ENCODE data around the gene ATP6AP1.

DNA sequence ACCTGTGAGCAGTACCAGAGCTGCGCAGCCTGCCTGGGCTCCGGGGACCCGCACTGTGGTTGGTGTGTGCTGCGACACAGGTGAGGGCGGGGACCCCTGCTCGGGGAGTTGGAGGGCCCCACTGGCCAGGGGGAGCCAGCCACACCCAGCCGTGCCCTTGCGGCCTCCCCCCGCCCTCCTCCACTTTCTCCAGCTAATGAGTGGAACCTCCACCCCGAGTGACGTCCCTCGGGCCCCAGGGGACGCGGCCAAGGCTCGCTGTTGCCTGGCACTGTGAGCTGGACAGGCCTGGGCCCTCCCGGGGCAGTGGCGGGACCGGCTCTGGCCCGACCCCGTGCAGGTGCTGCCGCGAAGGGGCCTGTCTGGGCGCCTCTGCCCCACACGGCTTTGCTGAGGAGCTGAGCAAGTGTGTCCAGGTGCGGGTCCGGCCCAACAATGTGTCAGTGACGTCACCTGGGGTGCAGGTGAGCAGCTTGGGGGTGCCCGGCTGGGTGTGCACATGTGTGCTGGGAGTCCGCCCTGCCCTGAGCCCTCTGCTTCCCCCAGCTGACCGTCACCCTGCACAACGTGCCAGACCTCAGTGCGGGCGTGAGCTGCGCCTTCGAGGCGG, 35.2 kb downstream of the ATP6AP1 start:
- TF ChIP-seq, protein P1, sequence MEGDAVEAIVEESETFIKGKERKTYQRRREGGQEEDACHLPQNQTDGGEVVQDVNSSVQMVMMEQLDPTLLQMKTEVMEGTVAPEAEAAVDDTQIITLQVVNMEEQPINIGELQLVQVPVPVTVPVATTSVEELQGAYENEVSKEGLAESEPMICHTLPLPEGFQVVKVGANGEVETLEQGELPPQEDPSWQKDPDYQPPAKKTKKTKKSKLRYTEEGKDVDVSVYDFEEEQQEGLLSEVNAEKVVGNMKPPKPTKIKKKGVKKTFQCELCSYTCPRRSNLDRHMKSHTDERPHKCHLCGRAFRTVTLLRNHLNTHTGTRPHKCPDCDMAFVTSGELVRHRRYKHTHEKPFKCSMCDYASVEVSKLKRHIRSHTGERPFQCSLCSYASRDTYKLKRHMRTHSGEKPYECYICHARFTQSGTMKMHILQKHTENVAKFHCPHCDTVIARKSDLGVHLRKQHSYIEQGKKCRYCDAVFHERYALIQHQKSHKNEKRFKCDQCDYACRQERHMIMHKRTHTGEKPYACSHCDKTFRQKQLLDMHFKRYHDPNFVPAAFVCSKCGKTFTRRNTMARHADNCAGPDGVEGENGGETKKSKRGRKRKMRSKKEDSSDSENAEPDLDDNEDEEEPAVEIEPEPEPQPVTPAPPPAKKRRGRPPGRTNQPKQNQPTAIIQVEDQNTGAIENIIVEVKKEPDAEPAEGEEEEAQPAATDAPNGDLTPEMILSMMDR (IDR thresholded peaks at IDR 0.05): no peak
- no peak for TF ChIP-seq POLR2A (IDR thresholded peaks at IDR 0.05)

Data from testis (tissue), 2 donors.